Omental fat pad (tissue), 4 donors: ENCODE data around the gene ZNF138. TPM values are rescaled to one million over a fixed set of nuclear protein-coding genes. Genes with fewer than 3 reads are reported as not detected.

ENCODE experiments used
- ATAC-seq: fragments of 150-250 bp; one replicate; pipeline ENCODE4 v1.9.1; 2016; ENCODE audit warnings: mild to moderate bottlenecking, moderate library complexity; ENCODE audit not compliant: low FRiP score
- DNase-seq: peaks from one replicate; pipeline ENCODE4 v3.0.0-alpha.2; 2019; ENCODE audit warnings: low spot score
- total RNA-seq, 4 donors: library from RNA; depleted of rRNA; stranded (reverse); fragments of >200 nt; gene quantifications; one replicate each; pipeline ENCODE4 v1.1.0, GENCODE V29; 2016
- TF ChIP-seq, protein P1 (sequence below), 3 donors: fragments of 450-650 bp; IDR thresholded peaks; one replicate each; pipeline ENCODE4 v1.5.1; 2016 to 2017; ENCODE audit warnings: antibody characterized with exemption in 3 of 3, mild to moderate bottlenecking in 3 of 3, moderate library complexity in 2 of 3

Gene ZNF138
- total RNA-seq, 4 donors from 2014 or later, result 4.1 to 13.9 (median 7.8) TPM

DNA sequence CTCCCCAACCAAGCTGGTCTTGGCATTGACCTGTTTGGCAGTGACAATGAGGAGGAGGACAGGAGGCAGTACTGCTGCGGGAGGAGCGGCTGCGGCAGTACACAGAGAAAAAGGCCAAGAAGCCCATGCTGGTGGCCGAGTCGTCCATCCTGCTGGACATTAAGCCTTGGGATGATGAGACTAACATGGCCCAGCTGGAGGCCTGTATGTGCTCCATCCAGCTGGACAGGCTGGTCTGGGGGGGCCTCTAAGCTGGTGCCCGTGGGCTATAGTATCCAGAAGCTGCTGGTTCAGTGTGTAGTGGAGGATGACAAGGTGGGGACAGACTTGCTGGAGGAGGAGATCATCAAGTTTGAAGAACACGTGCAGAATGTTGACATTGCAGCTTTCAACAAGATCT is 69.7 kb downstream of the ZNF138 start:
- TF ChIP-seq, protein P1, sequence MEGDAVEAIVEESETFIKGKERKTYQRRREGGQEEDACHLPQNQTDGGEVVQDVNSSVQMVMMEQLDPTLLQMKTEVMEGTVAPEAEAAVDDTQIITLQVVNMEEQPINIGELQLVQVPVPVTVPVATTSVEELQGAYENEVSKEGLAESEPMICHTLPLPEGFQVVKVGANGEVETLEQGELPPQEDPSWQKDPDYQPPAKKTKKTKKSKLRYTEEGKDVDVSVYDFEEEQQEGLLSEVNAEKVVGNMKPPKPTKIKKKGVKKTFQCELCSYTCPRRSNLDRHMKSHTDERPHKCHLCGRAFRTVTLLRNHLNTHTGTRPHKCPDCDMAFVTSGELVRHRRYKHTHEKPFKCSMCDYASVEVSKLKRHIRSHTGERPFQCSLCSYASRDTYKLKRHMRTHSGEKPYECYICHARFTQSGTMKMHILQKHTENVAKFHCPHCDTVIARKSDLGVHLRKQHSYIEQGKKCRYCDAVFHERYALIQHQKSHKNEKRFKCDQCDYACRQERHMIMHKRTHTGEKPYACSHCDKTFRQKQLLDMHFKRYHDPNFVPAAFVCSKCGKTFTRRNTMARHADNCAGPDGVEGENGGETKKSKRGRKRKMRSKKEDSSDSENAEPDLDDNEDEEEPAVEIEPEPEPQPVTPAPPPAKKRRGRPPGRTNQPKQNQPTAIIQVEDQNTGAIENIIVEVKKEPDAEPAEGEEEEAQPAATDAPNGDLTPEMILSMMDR (IDR thresholded peaks at IDR 0.05), result no peak
- ATAC-seq, result no peak
- DNase-seq, result no peak

DNA sequence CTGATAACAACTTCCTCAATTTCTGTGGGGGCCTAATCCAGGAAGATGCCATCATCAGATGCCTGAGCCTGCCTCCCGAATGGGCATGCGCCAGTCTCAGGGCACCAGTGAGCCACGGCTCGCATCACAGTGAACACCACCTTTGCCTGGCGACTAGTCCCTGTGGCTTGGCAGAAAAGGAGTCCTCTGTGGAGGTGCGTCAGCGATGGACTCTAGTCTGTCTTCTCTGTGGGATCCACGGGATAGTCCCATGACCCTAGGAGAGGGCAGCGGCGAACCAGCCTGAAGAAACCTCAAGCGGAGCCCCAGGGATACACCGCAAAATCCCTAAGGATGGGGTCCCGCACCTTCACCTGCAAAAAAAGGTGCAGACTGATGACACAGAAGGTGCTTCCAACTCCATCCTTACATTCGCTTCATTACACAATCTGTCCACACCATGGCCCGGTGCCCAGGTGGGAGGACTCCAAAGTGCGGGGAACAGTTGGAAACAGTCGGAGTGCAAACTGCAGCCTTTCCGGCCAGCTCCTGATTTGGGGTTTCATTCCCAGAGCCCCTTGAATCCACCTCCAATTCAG is 73.7 kb downstream of the ZNF138 start:
- DNase-seq, result no peak
- ATAC-seq, result no peak
- TF ChIP-seq, protein P1 (IDR thresholded peaks at IDR 0.05), result no peak

DNA sequence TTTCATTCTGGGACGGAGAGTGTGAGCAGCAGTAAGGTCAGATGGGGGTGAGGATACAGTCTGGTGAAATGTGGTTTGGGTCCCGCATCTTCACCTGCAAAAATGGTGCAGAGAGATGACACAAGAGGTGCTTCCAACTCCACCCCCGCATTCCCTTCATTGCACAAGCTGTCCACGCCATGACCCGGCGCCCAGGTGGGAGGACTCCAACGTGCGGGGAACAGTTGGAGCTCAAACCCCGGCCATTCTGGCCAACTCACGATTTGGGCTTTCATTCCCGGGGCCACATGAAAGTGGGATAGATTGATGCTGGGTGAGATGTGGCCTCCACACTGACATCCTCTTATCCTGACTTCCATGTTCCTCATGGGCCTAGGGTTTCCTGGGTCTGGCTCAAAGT is 74.3 kb downstream of the ZNF138 start:
- DNase-seq (no peak), ATAC-seq (no peak)
- TF ChIP-seq, protein P1 (IDR thresholded peaks at IDR 0.05), result no peak

DNA sequence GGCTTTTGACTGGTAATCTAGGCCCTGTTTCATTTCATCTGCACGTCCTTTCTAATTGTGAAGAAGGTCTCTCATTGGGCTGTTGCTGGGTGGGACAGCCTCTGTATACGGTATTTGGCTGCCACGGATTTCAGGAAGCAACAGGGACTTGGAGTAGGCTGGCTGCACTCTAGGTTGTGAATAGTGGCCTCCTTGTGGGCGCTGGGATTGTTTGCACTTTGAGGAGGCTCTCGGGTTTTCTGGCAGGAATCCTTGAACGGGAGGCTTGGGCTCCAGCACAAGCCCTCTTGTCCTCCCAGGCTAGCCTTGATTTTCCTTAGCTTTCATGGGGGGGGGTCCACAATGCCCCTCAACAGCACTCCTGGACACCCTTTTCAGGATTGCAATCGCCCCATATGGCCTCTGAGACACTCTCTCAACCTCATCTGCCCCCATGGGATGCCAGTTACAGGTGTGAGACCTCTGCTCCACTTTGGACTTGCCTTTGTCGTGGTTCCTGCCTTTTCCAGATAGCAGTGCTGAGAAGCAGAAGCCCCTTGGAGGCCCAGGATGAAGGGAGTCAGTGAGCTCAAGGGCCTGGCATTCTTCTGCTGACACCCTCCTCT is 75.0 kb downstream of the ZNF138 start:
- ATAC-seq (no peak), DNase-seq (no peak)
- TF ChIP-seq, protein P1 (IDR thresholded peaks at IDR 0.05), result no peak

DNA sequence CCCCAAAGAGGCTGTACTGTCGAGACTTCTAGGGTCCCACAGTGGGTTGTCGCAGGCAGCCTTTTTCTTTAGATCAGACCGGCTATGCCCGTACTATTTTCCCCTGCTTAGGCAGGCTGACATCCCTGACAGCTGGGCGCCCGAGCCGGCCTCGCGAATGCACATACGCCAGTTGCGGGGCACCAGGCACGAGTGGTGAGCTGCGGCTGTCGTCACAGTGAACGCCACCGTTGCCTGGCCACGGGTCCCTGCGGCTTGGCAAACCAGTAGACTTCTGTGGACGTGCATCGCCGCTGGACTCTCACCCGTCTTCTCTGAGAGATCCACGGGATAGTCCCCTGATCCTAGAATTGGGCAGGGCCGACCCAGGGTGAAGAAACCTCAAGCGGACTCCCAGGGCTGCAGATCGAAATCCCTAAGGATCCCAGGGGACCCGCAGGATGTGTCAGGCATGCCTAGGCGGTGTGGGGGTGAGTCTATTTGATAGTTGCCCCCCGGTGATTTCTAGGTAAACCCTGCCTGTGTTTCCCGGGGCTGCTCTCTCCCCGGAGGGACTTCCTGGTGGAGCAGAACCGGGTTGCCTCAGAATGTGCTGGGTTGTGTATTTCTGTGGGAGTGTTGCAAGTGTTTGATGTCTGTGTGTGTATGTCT is 75.8 kb downstream of the ZNF138 start:
- TF ChIP-seq, protein P1 (IDR thresholded peaks at IDR 0.05), result no peak
- no peak for ATAC-seq
- no peak for DNase-seq

DNA sequence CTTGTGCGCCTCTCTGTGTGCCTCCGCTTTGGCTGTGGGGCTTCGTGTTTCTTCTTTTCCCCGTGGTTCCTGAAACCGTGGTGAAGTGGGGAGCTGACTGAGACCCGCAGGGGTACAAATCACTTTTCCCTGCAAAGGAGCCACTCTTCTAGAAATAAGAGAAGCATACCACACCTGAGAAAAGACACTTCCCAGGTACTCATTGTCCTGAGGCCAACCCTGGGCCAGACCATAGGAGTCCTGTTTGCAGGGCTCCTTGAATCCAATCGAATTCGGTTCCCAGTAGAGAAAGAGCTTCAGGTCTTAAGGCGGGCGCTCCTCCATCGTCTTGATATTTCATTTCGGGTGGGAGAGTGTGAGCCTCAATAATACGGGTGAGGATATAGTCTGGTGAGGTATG is 76.4 kb downstream of the ZNF138 start:
- no peak for ATAC-seq
- DNase-seq, result no peak
- TF ChIP-seq, protein P1 (IDR thresholded peaks at IDR 0.05), result no peak

DNA sequence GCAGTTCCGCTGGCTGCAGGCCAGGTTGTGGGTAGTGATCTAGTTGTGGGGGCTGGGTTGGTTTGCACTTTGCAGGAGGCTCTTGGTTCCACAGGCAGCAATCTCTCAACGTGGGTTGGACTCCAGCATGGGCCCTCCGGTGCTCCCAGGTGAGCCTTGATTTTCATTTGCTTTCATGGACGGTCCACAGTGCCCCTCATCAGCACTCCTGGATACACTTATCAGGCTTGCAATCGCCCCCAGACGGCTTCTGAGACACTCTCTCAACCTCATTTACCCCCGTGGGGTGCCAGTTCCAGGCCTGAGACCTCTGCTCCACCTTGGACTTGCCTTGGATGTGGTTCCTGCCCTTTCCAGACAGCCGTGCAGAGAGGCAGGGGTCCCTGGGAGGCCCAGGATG is 77.5 kb downstream of the ZNF138 start:
- no peak for ATAC-seq
- TF ChIP-seq, protein P1 (IDR thresholded peaks at IDR 0.05), result no peak
- no peak for DNase-seq
